Activated CD4-positive, alpha-beta T cell treated with anti-CD3 and anti-CD28 coated beads for 24 hours (primary cell): ENCODE results near the gene TOX2.
A peak's percentile ranks its signal among the peaks of the same experiment; 100 is the strongest.

Experiments
- DNase-seq, 2 donors: peaks; one replicate each; pipeline ENCODE4 v3.0.0-alpha.2; 2020; ENCODE audit warnings: low read depth in 2 of 2

Gene TOX2

DNA sequence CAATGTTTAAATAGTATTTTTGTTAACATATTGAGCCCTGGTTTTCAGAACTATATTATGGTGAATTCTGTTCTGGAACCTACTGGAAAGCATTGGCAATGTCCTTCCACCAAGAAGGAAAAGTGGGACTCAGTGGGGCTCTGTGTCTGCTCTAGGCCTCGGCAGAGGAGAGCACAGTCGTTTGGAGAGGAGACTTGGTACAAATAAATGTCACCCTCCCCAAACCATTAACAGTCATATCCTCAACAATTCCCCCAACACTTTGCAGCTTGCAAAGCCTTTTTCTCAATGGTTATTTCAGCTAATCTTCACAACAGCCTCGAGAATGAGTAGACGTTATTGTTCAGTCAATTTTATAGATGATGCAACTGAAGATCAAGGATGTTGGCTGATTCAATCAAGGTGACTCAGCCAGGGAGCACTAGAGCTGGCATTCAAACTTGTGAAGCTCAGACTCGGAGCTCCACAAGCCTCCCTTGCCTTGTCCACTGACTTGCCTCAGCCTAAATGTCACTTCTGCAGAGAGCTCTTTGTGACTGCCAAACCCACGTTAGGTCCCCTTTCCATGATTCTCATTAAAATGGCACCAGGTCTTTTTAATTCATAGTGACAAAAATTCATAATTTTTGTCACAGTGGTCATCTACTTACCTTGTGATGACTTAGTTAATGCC is 60.6 kb downstream of the TOX2 start:
- DNase-seq = no peak

DNA sequence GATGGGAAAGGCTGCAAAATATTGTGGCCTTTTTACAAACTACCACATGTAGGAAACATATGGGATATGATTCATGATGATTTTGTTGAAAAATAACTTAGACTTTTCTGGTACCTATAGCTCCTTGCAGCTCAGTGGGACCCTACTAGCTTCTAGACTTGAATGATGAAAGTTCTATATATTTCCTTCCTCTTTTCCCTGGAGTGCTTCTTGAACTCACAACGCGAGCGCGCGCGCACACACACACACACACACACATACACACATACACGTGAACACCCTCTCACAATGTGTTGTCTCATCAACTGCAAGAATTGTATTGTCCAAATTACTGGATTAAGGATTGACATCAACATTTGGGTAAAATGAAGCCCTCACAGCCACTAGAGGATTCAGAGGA is 61.9 kb downstream of the TOX2 start:
- no peak for DNase-seq

DNA sequence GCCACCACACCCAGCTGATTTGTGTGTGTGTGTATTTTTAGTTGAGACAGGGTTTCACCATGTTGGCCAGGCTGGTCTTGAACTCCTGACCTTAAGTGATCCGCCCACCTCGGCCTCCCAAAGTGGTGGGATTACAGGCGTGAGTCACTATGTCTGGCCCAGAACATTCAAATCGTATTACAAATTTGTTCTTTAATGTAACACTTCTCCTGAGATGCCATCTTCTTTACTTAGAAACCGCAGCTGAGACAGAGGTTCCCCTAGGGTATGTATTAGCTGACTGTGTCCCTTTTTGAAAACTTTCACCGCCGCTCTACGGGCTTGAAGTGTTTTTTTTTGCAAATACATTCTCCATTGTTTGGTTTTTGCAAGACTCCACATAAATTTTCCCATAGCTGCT is 62.6 kb downstream of the TOX2 start:
- DNase-seq = no peak

DNA sequence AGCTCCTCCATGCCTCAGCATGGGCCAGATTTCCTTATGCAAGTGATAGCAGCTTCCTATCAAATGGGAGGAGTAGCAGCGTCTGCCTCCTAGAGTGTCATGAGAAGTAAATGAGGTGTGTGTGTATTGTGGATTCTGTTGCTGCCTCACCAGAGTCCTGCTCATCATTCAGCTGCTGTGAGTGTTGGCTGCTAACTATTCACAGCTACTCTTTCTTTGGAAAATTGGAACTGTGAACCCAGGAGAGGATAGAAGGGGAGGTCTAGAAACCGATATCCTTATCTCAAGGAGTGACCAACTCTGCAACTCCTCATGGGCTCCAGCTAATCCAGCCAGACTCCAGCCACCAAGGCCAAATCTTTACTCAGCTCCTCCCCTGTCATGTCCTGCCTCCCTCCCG is 63.3 kb downstream of the TOX2 start:
- DNase-seq = no peak

DNA sequence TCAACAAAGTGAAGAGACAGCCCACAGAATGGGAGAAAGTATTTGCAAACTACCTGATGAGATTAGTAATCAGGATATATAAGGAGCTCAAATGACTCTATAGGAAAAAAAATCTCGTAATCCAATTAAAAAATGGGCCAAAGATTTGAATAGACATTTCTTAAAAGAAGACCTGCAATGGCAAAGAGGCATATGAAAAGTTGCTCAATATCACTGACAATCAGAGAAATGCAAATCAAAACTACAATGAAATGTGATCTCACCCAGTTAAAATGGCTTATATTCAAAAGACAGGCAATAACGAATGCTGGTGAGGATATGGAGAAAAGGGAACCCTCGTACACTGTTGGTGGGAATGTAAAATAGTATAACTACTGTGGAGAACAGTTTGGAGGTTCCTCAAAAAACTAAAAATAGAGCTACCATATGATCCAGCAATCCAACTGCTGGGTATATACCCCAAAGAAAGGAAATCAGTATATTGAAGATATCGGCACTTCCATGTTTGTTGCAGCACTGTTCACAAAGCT is 65.0 kb downstream of the TOX2 start:
- no peak for DNase-seq

DNA sequence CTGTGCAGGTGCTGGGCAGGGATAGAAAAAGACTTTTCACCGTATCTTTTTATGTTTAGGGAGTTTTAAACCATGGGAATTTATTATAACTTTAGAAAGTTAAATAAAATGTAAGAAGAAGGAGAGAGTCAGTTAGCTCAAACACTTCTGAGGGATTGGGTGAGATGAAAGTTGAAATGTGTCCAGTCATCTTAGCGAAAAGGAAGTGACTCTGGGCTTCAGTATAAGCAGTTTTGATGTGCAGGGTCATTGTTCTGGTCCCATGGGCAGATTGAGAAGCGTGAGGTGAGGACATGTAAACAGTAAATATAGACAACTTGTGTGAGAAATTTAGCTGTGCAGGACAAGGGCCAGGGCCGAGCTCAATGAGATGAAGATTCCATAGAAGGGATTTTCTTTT is 66.9 kb downstream of the TOX2 start:
- DNase-seq = no peak

DNA sequence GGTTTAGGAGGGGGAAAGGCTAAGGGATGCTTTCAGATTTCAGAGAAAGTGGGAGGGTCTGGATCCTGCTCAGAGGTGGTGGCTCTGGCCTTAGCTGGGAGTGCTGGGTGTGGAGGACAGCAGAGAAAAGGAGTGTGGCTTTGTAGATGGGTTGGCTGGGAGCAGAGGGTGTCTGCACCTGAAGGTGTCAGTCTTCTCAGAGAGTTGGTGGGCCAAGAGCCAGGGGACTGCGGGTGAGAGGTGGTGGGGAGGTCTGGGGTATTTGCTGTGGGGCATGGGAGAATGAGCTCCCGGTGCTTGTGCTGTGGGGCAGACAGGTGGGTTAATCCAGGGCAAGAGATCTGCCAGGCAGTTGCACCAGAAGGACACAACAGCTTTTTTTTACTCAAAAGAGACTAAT is 67.4 kb downstream of the TOX2 start:
- no peak for DNase-seq

DNA sequence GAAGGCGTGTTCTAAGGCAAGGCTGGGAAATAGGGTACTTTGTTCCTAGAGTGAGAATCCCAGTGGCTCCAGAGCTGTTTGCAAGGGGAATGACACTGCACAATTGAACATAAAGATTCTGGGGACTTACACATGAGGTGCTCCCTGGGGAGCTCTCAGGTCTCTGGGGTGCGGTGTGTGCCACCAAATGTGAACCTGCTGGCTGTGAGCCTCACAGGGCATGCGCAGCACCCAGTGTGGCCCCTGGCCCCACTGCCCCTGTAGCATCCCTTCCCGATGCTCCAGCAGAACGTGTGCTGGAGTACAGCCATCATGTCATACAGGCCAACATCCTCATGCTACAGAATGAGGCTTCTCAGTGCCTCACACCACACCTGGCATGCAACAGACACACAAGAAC is 68.2 kb downstream of the TOX2 start:
- no peak for DNase-seq

DNA sequence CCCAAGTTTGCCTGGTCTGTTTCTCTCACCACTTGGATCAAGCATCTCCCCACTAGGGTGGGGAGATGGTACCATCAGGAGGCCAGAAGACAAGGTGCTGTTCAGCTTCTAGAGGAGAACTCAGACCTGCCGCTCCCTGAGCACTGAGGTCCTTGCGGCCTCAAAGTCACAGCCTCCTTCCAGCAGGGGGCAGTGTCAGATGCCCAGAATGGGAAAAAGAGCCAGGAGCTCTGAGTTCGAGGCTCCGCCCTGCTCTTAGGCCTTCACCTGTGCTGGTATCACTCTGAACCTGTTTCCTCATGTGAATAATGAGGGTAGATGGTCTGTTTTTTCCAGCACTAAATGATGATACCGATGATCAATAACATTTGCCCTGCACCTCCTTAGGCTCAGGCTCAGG is 68.7 kb downstream of the TOX2 start:
- DNase-seq = peak in 1 of 2 donors; percentile 55

DNA sequence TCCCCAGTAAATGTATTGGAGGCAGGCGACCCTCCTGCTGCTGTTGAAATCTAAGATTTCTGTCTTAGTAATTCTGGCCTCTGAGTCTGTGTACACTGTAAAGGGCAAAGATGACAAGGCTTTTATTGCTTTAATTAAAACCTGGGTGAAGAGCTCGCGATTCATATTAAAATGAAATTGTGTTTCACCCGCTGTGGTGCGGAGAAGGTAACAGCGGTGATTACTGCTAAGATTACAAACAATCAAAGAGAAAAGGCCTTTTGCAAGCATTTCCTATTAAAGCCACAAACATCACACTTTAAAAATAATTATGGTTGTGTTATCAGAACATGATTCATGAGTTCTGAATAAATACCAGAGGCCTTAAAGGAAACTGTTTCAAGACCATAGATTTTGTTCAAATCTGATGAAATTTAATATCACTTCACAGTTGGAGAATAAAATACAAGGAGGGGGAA is 69.3 kb downstream of the TOX2 start:
- no peak for DNase-seq

DNA sequence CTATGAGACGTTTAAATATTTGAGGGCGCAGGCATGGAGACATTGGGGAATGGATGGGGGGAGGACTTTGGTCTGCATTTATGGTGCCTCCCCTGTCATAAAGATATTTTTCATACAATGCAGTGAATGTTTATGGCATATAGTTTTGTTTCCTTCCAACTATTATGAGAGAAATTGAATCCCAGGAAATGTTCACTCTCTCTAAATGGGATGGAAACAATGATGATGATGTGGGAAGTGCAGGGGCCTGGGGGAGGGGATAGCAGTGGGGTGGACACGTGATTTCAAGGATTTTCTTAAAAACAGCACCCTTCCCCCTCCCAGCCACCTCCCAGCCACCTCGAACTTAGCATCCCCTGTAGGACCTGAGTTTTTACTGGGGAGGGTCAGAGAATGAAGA is 69.9 kb downstream of the TOX2 start:
- DNase-seq = no peak

DNA sequence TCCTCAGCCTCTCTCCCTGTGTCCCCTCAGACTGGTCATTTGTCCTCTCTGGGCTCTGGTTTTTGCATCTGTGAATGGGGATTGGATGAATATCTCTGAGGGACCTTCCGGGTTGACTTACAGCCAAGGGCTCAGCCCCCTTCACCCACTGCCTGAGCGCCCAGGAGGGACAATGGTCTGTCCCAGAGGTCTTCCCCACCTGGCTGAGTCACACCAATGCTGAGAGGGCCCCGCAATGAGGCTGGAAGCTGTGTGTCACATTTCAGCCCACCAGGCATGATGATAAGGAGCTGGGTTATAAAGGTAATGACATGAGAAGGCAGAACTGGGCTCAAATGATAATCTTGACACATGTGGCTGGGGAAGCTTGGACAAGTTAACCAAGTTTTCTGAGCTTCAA is 70.5 kb downstream of the TOX2 start:
- DNase-seq = no peak

DNA sequence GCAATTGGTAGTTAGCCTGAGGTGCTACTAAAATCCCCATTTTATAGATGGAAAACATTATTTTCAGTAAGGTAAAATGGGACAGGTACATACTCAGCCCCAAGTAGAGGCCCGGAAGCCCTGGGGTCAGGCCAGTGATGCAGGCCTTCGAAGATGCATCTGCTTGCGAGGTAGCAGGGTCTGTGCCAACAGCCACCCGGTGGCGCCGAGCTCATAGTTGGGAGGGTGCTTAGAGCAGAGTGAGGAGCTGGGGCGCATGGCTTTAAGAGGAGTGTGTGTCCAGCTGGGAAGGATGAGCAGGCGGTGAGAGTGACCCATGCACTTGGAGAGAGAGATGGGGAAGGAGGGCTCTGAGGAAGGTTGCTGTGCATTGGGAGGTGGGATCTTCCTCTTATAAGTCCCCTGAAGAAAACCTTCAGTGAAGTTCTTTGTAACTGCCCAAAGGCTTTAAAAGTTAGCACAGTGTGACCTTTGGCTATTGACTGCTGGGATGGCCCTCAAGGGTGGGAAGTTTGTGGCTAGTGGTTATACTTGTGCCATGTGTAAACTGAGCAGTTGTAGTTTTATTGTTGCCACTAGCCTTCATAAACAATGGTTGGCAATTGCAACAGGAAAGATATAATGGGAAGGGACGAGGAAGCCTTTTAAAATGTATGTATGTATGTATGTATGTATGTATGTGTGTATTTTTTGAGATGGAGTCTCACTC is 71.1 kb downstream of the TOX2 start:
- DNase-seq = no peak

DNA sequence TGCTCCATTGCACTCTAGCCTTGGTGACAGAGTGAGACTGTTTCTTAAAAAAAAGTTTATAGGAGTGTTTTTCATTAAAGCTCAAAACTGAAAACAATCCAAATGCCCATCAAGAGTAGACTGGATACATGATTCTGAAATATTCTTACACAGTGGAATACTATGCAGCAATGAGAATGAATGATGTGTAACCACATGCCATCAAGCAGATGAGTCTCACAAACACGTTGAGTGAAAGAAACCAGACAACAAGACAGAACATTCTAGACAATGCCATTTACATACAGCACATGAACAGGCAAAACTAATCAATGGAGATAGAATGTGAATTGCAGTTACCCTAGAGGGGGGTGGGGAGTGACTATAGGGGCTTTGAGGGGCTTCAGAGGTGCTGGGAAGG is 72.4 kb downstream of the TOX2 start:
- DNase-seq = no peak

DNA sequence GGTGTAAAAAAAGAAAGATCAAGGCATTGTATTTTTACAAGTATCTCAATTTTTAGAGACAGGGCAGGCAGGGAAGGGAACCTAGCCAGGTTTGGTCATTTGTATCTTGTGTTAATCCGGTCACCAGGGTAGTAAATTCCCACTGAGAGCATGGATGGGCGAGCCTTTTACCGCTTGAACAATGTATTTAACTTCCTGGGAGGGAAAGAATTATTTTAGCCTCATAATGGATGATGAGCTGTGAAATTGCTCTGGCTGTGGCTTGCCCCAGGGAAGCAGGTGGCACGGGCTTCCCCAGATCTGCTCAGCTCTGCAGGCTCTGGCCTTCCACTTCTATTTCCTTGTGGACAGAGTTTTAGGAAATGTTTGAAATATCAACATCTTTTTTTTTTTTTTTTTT is 72.9 kb downstream of the TOX2 start:
- no peak for DNase-seq

DNA sequence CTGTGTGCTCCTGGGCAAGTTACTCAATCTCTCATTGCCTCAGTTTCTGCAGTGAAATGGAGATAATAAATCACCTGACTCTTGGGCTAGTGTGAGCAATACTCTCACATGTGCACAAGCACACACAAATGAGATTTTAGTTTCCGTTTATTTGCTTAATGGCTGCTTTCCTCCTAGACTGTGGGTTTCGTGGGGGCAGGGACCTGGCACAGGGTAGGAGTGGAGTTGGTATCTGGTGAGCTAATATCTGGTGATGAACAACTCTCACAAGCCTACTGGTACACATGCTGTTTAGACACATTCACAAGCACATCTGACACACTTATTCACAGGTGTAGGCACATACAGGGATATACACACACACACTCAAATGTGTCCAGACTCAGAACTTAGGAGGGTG is 73.8 kb downstream of the TOX2 start:
- no peak for DNase-seq

DNA sequence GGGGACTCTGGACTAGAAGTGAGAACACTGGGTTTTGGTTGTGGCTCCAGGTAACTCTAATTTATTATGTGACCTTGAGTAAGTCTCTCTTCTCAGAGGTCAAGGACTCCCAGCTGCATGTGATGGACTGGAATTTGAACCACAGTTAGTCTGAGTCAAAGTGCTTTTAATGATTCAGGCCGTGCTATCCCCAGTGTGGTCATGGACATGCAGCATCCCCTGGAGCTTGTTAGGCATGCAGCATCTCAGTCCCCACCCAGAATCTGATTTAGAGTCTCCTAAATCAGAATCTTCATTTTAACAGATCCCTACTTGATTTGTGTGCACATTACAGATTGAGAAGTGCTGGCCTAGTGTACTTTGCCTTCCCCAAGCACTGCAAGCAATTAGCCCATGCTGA is 74.2 kb downstream of the TOX2 start:
- DNase-seq = no peak

DNA sequence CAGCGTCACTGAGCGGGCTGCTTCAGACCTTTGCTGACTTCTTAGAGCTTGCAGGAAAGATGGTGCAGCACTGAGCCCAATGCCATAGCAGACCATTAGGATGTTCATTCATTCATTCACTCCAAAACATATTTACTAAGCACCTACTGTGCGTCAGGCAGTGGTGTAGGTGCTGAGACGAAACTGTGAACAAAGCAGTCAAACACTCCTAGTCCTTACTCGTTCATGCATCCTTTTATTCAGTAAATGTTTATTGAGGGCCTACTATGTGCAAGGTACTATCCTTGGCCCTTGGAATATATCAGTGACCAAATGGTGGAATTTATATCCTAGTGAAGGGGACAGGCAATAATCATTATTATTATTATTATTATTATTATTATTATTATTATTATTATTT is 76.6 kb downstream of the TOX2 start:
- DNase-seq = no peak

DNA sequence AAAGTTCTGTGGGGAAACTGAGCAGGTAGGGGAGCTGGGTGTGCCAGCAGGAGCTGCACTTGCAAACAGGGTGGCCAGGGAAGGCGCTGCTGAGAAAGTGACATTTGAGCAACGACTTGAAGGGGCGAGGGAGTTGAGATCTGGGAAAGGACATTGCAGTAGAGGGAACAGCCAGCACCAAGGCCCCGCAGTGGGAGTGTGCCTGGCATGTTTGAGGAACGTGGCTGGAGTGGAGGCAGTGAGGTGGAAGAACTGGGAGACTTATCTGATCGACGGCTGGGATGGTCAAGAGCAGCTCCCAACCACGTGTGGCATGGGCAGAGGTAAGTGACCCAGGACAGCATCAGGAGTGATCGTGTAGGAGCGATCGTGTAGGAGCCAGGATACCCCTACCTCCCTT is 77.3 kb downstream of the TOX2 start:
- DNase-seq = no peak

DNA sequence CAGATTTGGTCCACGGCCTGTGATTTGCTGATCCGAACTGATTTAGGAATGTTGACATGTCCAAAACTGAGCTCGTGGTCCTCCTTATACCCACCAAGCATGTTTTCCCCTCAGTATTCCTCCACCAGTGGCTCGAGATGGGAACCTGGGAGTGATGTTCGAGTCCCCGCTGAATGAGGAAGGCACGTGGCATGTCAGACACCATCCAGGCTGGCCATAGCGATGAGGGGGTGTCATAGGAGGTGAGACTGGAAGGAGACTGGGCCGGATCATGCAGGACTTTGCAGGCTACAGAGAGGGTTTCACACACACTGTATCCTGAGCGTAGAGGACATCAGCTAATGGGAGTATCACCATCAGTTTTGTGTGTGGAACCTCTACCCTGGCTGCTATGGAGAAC is 78.2 kb downstream of the TOX2 start:
- no peak for DNase-seq

DNA sequence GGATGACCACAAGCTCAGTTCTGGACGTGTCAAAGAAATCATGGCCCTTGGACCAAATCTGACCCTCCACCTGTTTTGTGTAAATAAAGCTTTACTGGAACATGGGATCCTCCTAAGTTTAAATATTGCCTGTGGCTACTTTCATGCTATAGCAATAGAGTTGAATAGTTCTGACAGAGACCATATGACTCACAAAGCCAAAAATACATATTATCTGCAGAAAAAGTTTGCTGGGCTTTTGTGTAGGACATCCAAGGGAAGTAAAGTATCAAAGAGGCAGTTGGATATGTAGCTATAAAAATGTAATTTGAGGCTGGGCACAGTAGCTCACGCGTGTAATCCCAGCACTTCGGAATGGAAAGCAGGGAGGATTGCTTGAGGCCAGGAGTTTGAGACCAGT is 78.9 kb downstream of the TOX2 start:
- no peak for DNase-seq

DNA sequence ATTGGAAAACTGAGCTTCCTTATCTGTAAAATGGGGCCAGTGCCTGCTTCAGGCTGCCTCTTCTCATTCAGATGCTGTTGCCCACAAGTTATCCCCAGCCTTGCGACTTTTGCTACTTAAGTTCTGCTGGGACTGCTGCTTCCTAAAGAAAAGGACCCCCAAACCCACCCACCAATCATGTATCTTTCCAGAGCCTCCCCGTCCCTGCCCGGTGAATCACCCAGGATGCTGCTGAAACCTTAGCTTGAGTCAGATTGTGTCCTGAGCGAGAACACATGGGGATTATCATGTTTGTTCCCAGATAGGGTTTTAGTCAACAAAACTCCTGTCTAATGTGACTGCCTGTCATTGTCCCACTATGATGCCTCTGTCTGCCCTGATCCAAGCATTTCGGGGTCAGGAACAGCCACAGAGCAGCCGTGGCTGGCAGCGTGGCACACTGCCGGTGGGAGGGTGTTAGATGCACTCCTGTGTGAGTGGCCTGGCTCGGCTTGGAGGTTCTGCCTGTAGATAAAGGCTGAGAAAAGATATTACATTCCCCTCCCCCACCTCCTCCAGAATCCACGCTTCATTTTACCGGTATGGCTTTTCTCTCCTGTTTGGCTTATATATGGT is 79.9 kb downstream of the TOX2 start:
- no peak for DNase-seq

DNA sequence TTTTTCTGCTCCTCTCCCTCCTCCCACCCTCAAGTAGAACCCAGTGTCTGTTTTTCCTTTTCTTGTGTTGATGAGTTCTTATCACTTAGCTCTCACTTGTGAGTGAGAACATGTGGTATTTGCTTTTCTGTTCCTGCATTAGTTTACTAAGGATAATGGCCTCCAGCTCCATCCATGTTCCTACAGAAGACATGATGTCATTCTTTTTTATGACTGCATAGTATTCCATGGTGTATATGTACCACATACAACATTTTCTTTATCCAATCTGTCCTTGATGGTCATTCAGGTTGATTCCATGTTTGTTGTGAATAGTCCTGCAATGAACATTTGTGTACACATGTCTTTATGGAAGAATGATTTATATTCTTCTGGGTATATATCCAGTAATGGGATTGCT is 81.0 kb downstream of the TOX2 start:
- DNase-seq = no peak
